A549 (cell line): ENCODE data around the gene CSNK1D. TPM values are rescaled to one million over a fixed set of nuclear protein-coding genes. Genes with fewer than 3 reads are reported as not detected.

Source experiments
- ATAC-seq, 2 experiments: fragments of 200-7000 bp in 1 of 2; fragments of >200 bp in 1 of 2; cut with Nextera tagmentation in 1 of 2; cut with Tn5 transposase in 1 of 2; 3 replicates each; pipeline versions ENCODE4 v1.8.0 to v1.9.1; 2018 to 2020; ENCODE audit warnings: mild to moderate bottlenecking in 1 of 2, moderate library complexity in 1 of 2
- CTCF ChIA-PET: fragments of 300-600 bp; sonication (Branson Sonifier 250); formaldehyde crosslinking; extraction: SDS; loops from one replicate; lab custom pipeline; 2021; ENCODE audit warnings: antibody characterized with exemption, inconsistent platforms; lab: Yijun Ruan, JAX
- POLR2A ChIA-PET: fragments of 350-600 bp; formaldehyde crosslinking; extraction: SDS; loops from one replicate; lab custom pipeline; 2021; ENCODE audit warnings: antibody characterized with exemption, inconsistent platforms; lab: Yijun Ruan, JAX
- DNase-seq, 2 experiments: peaks; one replicate each; pipeline versions ENCODE4 v3.0.0 to v3.0.0-alpha.2; 2011 to 2016; ENCODE audit warnings: low read depth in 1 of 2, low spot score in 1 of 2
- FAIRE-seq: peaks from 2 replicates; lab custom pipeline; 2011; peaks lifted over from hg19 to GRCh38; lab: Jason Lieb, UNC
- H3K27ac ChIP-seq, 2 experiments: fragments of >200 bp; sonication (Bioruptor Twin); formaldehyde crosslinking; 3 replicates each; pipeline ENCODE4 v1.5.1; 2016 to 2017
- H3K4me1 ChIP-seq: fragments of >200 bp; sonication (Bioruptor Twin); formaldehyde crosslinking; 3 replicates; pipeline ENCODE4 v1.6.1; 2016
- H3K4me2 ChIP-seq: fragments of >200 bp; sonication (Bioruptor Twin); formaldehyde crosslinking; 3 replicates; pipeline ENCODE4 v1.6.1; 2016
- H3K4me3 ChIP-seq: fragments of >200 bp; sonication (Bioruptor Twin); formaldehyde crosslinking; 3 replicates; pipeline ENCODE4 v1.5.1; 2016
- H3K9me3 ChIP-seq: fragments of >200 bp; sonication (Bioruptor Twin); formaldehyde crosslinking; 3 replicates; pipeline ENCODE4 v1.6.1; 2016
- BCL3 ChIP-seq: fragments of >200 bp; sonication (Bioruptor Twin); formaldehyde crosslinking; IDR thresholded peaks from 3 replicates; pipeline ENCODE4 v1.6.1; 2016
- BHLHE40 ChIP-seq: IDR thresholded peaks from 2 replicates; pipeline ENCODE4 v1.6.1; 2012; ENCODE audit warnings: low read depth, low read length, inconsistent platforms
- EHMT2 ChIP-seq: fragments of 200-600 bp; sonication (generic); IDR thresholded peaks from 2 replicates; pipeline ENCODE4 v1.6.1; 2016; ENCODE audit warnings: antibody characterized with exemption, low read depth, mild to moderate bottlenecking, moderate library complexity
- FOXS1 ChIP-seq: fragments of 250-450 bp; sonication (Bioruptor Pico); IDR thresholded peaks from 2 replicates; pipeline ENCODE4 v1.5.0; 2020; ENCODE audit warnings: mild to moderate bottlenecking, moderate library complexity
- HOXB5 ChIP-seq: fragments of 250-450 bp; sonication (Bioruptor Pico); IDR thresholded peaks from 2 replicates; pipeline ENCODE4 v1.5.0; 2020; ENCODE audit warnings: mild to moderate bottlenecking, moderate library complexity
- JUNB ChIP-seq: fragments of >200 bp; sonication (Bioruptor Twin); formaldehyde crosslinking; IDR thresholded peaks from 2 replicates; pipeline ENCODE4 v1.6.1; 2016
- MAX ChIP-seq: IDR thresholded peaks from 2 replicates; pipeline ENCODE4 v1.6.1; 2012
- NFE2L2 ChIP-seq: fragments of 150-350 bp; conservative IDR thresholded peaks from 2 replicates; pipeline ENCODE4 v1.6.1; 2014; ENCODE audit warnings: low read length
- POLR2A ChIP-seq: IDR thresholded peaks from 2 replicates; pipeline ENCODE4 v1.6.1; 2012; ENCODE audit warnings: mild to moderate bottlenecking, low read length
- ZFP36 ChIP-seq: fragments of 450-650 bp; IDR thresholded peaks from 2 replicates; pipeline ENCODE4 v1.6.1; 2014; ENCODE audit warnings: borderline replicate concordance; ENCODE audit not compliant: partially characterized antibody
- ZSCAN20 ChIP-seq: fragments of 250-450 bp; sonication (Bioruptor Pico); IDR thresholded peaks from 2 replicates; pipeline ENCODE4 v1.8.0; 2022; ENCODE audit warnings: mild to moderate bottlenecking, moderate library complexity
- WGBS: methylation state at CpG from one replicate; pipeline ENCODE4 v1.1.6; 2017; ENCODE audit errors: missing lambda C conversion rate; 5-methylcytosine and 5-hydroxymethylcytosine counted together
- polyA plus RNA-seq, 4 experiments: library from polyadenylated mRNA; depleted of rRNA in 3 of 4; stranded (reverse); fragments of >200 nt; fragmentation: RNase III in 1 of 4; extraction: RNeasy Plus Mini Kit Qiagen cat#74134 plus additional on column Dnase treatment in 1 of 4; gene quantifications; 2 replicates in 3 of 4; 3 replicates in 1 of 4; pipeline ENCODE4 v1.2.3, GENCODE V29; 2011 to 2017
- TF ChIP-seq, protein P1 (sequence below): fragments of >200 bp; sonication (Bioruptor Twin); formaldehyde crosslinking; IDR thresholded peaks from 3 replicates; pipeline ENCODE4 v1.5.1; 2016
- TF ChIP-seq, protein P2 (sequence below): fragments of 250-450 bp; sonication (Bioruptor Pico); IDR thresholded peaks from 2 replicates; pipeline ENCODE4 v1.5.0; 2021; ENCODE audit warnings: mild to moderate bottlenecking, moderate library complexity, borderline replicate concordance
- TF ChIP-seq, protein P3 (sequence below): fragments of 150-350 bp; IDR thresholded peaks from 2 replicates; pipeline ENCODE4 v1.6.1; 2014; ENCODE audit warnings: low read depth, mild to moderate bottlenecking, low read length

CSNK1D gene
- polyA plus RNA-seq, 2 of the 4 experiments (the other 2 are of a cell fraction), result 130 to 163 TPM

- Histone ChIP-seq H3K4me3 (no peak overlapping the region), H3K27ac (no peak overlapping the region), H3K4me1 (no peaks in the 10 kb centered on the region), H3K4me2 (no peak overlapping the region), H3K9me3 (no peaks in the 10 kb centered on the region)
- ChIA-PET POLR2A (no interaction called here), CTCF (interaction anchor here (1.3 to 21.2 kb wide), 3 partner anchors 12 to 27 kb away, joined by 3 to 343 read pairs (median 88); partner anchors contain the start of gene SECTM1)
- ATAC-seq, result no peak
- 85% methylated on average over 13 of the region's 13 CpGs for WGBS
- TF ChIP-seq FOXS1 (CRISPR knock-in tag) (no peak), JUNB (no peak), POLR2A (no peak), HOXB5 (CRISPR knock-in tag) (no peak), EHMT2 (no peak), NFE2L2 (no peak), ZSCAN20 (CRISPR knock-in tag) (no peak)
- TF ChIP-seq, protein P1, sequence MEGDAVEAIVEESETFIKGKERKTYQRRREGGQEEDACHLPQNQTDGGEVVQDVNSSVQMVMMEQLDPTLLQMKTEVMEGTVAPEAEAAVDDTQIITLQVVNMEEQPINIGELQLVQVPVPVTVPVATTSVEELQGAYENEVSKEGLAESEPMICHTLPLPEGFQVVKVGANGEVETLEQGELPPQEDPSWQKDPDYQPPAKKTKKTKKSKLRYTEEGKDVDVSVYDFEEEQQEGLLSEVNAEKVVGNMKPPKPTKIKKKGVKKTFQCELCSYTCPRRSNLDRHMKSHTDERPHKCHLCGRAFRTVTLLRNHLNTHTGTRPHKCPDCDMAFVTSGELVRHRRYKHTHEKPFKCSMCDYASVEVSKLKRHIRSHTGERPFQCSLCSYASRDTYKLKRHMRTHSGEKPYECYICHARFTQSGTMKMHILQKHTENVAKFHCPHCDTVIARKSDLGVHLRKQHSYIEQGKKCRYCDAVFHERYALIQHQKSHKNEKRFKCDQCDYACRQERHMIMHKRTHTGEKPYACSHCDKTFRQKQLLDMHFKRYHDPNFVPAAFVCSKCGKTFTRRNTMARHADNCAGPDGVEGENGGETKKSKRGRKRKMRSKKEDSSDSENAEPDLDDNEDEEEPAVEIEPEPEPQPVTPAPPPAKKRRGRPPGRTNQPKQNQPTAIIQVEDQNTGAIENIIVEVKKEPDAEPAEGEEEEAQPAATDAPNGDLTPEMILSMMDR, result no peak
- no peak for FAIRE-seq
- DNase-seq, result no peak
Observed at GRCh38 chr17:82311971-82312370, 38.5 kb upstream of the CSNK1D start.

DNA sequence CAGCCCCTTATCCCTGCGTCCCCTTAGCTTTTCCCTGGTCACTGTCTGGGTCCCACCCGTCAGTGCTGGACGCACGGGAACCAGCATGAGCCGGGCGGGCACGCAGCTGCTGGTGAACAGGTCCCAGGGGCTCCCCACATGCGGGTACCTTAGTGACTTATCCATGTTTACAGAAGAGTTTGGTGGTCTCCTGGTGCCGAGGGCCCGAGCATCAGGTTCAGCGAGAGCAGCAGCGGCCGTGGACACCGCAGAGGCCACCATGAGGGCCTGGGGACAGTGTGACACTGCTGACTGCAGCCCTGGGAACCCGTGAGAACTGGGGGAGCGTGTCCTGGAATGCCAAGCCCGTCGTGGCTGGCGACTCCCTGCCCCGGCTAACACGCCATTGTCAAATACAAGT, 37.4 kb upstream of the CSNK1D start:
- POLR2A ChIA-PET, result interaction anchor here (0.6 kb wide), 1 partner anchor 27 kb away, joined by 3 read pairs; no protein-coding TSS in a partner anchor
- FAIRE-seq (no peak), ATAC-seq (no peak; a peak in 1 of 6 replicates), DNase-seq (no peak)
- no peaks in the 10 kb centered on the region for H3K4me1 ChIP-seq
- H3K27ac ChIP-seq, result no peak overlapping the region
- no peak overlapping the region for H3K4me3 ChIP-seq
- no peaks in the 10 kb centered on the region for H3K9me3 ChIP-seq
- CTCF ChIA-PET, result interaction anchor here (0.7 to 21.2 kb wide), 6 partner anchors 11 to 217 kb away, joined by 3 to 343 read pairs (median 4); partner anchors contain the start of gene SECTM1
- WGBS, result 58% methylated on average over 17 of the region's 21 CpGs
- TF ChIP-seq, protein P2, sequence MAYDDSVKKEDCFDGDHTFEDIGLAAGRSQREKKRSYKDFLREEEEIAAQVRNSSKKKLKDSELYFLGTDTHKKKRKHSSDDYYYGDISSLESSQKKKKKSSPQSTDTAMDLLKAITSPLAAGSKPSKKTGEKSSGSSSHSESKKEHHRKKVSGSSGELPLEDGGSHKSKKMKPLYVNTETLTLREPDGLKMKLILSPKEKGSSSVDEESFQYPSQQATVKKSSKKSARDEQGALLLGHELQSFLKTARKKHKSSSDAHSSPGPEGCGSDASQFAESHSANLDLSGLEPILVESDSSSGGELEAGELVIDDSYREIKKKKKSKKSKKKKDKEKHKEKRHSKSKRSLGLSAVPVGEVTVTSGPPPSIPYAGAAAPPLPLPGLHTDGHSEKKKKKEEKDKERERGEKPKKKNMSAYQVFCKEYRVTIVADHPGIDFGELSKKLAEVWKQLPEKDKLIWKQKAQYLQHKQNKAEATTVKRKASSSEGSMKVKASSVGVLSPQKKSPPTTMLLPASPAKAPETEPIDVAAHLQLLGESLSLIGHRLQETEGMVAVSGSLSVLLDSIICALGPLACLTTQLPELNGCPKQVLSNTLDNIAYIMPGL (CRISPR knock-in tag), result no peak
- TF ChIP-seq, protein P3, sequence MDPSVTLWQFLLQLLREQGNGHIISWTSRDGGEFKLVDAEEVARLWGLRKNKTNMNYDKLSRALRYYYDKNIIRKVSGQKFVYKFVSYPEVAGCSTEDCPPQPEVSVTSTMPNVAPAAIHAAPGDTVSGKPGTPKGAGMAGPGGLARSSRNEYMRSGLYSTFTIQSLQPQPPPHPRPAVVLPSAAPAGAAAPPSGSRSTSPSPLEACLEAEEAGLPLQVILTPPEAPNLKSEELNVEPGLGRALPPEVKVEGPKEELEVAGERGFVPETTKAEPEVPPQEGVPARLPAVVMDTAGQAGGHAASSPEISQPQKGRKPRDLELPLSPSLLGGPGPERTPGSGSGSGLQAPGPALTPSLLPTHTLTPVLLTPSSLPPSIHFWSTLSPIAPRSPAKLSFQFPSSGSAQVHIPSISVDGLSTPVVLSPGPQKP, result no peak
- TF ChIP-seq MAX, result no peak
- TF ChIP-seq, protein P1, result no peak
- TF ChIP-seq ZFP36, result no peak
- no peak for TF ChIP-seq BHLHE40
- no peak for TF ChIP-seq BCL3
- no peak overlapping the region for H3K4me2 ChIP-seq
